Neural cell (in vitro differentiated cells): ENCODE results near the gene C10orf88. TPM values are rescaled to one million over a fixed set of nuclear protein-coding genes. Genes with fewer than 3 reads are reported as not detected.

Experiments used
- H2AFZ ChIP-seq: fragments of 200-600, 300-800 bp; sonication (generic), shearing (Covaris generic); 2 replicates; pipeline ENCODE4 v1.6.0; 2014; ENCODE audit warnings: low read depth, mild to moderate bottlenecking, antibody characterized with exemption, low read length, moderate library complexity
- H3F3A ChIP-seq: fragments of 200-600 bp; shearing (Covaris generic); 2 replicates; pipeline ENCODE4 v1.6.1; 2016; ENCODE audit warnings: mild to moderate bottlenecking, moderate library complexity, mixed read lengths, antibody characterized with exemption, low read length; ENCODE audit not compliant: insufficient read depth, poor library complexity, severe bottlenecking
- H3K27ac ChIP-seq: fragments of 200-600, 300-800 bp; sonication (generic), shearing (Covaris generic); 2 replicates; pipeline ENCODE4 v1.5.1; 2014; ENCODE audit warnings: mild to moderate bottlenecking, low read length, moderate library complexity
- H3K27me3 ChIP-seq: fragments of 300-800, 200-600 bp; sonication (generic), shearing (Covaris generic); 2 replicates; pipeline ENCODE4 v1.6.0; 2014; ENCODE audit warnings: mild to moderate bottlenecking, low read depth, low read length, moderate library complexity; ENCODE audit not compliant: insufficient read depth
- H3K36me3 ChIP-seq: fragments of 300-800, 200-600 bp; sonication (generic), shearing (Covaris generic); 2 replicates; pipeline ENCODE4 v1.5.1; 2014; ENCODE audit warnings: mild to moderate bottlenecking, antibody characterized with exemption, low read length, moderate library complexity; ENCODE audit not compliant: insufficient read depth
- H3K4me2 ChIP-seq: fragments of 300-800, 200-600 bp; sonication (generic), shearing (Covaris generic); 2 replicates; pipeline ENCODE4 v1.6.0; 2014; ENCODE audit warnings: mild to moderate bottlenecking, low read length
- H3K4me3 ChIP-seq: fragments of 300-800, 200-600 bp; sonication (generic), shearing (Covaris generic); 2 replicates; pipeline ENCODE4 v1.5.1; 2014; ENCODE audit warnings: mild to moderate bottlenecking, low read length, moderate library complexity
- H3K79me2 ChIP-seq: fragments of 200-600 bp; shearing (Covaris generic); replicated peaks from 2 replicates; pipeline ENCODE4 v1.6.0; 2014; ENCODE audit warnings: mild to moderate bottlenecking, low read length, moderate library complexity; ENCODE audit not compliant: insufficient read depth
- H3K9ac ChIP-seq: fragments of 300-800, 200-600 bp; sonication (generic), shearing (Covaris generic); 2 replicates; pipeline ENCODE4 v1.6.1; 2016; ENCODE audit warnings: mild to moderate bottlenecking, low read length, mixed read lengths
- H3K9me2 ChIP-seq: fragments of 200-600 bp; shearing (Covaris generic); 2 replicates; pipeline ENCODE4 v1.6.1; 2016; ENCODE audit warnings: mild to moderate bottlenecking, low read length, mixed read lengths; ENCODE audit not compliant: insufficient read depth
- H3K9me3 ChIP-seq: fragments of 200-600, 300-800 bp; sonication (generic), shearing (Covaris generic); 2 replicates; pipeline ENCODE4 v1.6.1; 2016; ENCODE audit warnings: mild to moderate bottlenecking, mixed run types, low read length, moderate library complexity, mixed read lengths
- H4K20me1 ChIP-seq: fragments of 200-600 bp; shearing (Covaris generic); 2 replicates; pipeline ENCODE4 v1.6.1; 2016; ENCODE audit warnings: mild to moderate bottlenecking, mixed run types; ENCODE audit not compliant: insufficient read depth
- CTCF ChIP-seq: fragments of 450-650 bp; IDR thresholded peaks from 2 replicates; pipeline ENCODE4 v1.5.1; 2014; ENCODE audit warnings: antibody characterized with exemption, mild to moderate bottlenecking, moderate library complexity; ENCODE audit not compliant: poor library complexity, severe bottlenecking
- EP300 ChIP-seq: fragments of 450-650 bp; conservative IDR thresholded peaks from 2 replicates; pipeline ENCODE4 v1.6.1; 2014; ENCODE audit warnings: antibody characterized with exemption, mild to moderate bottlenecking, moderate library complexity; ENCODE audit not compliant: poor library complexity, severe bottlenecking
- EZH2 ChIP-seq: fragments of 200-600, 300-800 bp; shearing (Covaris generic), sonication (generic); IDR thresholded peaks from 2 replicates; pipeline ENCODE4 v1.6.1; 2014; ENCODE audit warnings: antibody characterized with exemption, low read length, borderline replicate concordance, mild to moderate bottlenecking; ENCODE audit not compliant: insufficient read depth, poor library complexity, severe bottlenecking
- MXI1 ChIP-seq: fragments of 450-650 bp; conservative IDR thresholded peaks from 2 replicates; pipeline ENCODE4 v1.6.1; 2014; ENCODE audit warnings: antibody characterized with exemption, mild to moderate bottlenecking; ENCODE audit not compliant: poor library complexity, severe bottlenecking
- POLR2AphosphoS5 ChIP-seq: IDR thresholded peaks from 2 replicates; pipeline ENCODE4 v1.6.1; 2012
- REST ChIP-seq: IDR thresholded peaks from 2 replicates; pipeline ENCODE4 v1.6.1; 2012; ENCODE audit warnings: borderline replicate concordance
- SMC3 ChIP-seq: fragments of 450-650 bp; conservative IDR thresholded peaks from 2 replicates; pipeline ENCODE4 v1.6.1; 2014; ENCODE audit warnings: antibody characterized with exemption, mild to moderate bottlenecking, moderate library complexity; ENCODE audit not compliant: poor library complexity
- TAF1 ChIP-seq: IDR thresholded peaks from 2 replicates; pipeline ENCODE4 v1.6.1; 2012; ENCODE audit warnings: low read depth
- polyA plus RNA-seq: library from polyadenylated mRNA; depleted of rRNA; stranded (reverse); fragments of >200 nt; gene quantifications from 2 replicates; pipeline ENCODE4 v1.2.3, GENCODE V29; 2014

The C10orf88 gene
- polyA plus RNA-seq, 1 donor from 2014 or later: 25.8 TPM

- Histone ChIP-seq H3K4me2 (no peak overlapping the region), H2AFZ (no peak overlapping the region), H3K79me2 (no peaks in the 10 kb centered on the region), H3K27ac (no peak overlapping the region), H3K27me3 (no peaks in the 10 kb centered on the region), H3K9ac (no peak overlapping the region), H3K9me2 (no peaks in the 10 kb centered on the region), H4K20me1 (no peaks in the 10 kb centered on the region), H3K9me3 (no peaks in the 10 kb centered on the region), H3K4me3 (no peak overlapping the region), H3K36me3 (peaks cover 6% of the 10 kb centered on the region), H3F3A (no peaks in the 10 kb centered on the region)
- no peak for TF ChIP-seq POLR2AphosphoS5
- no peak for TF ChIP-seq EZH2
- no peak for TF ChIP-seq TAF1
- no peak for TF ChIP-seq CTCF
- TF ChIP-seq EP300: no peak
- TF ChIP-seq SMC3: no peak
These were observed 39.8 kb upstream of the C10orf88 start for GRCh38 chr10:122993797-122994336.

DNA sequence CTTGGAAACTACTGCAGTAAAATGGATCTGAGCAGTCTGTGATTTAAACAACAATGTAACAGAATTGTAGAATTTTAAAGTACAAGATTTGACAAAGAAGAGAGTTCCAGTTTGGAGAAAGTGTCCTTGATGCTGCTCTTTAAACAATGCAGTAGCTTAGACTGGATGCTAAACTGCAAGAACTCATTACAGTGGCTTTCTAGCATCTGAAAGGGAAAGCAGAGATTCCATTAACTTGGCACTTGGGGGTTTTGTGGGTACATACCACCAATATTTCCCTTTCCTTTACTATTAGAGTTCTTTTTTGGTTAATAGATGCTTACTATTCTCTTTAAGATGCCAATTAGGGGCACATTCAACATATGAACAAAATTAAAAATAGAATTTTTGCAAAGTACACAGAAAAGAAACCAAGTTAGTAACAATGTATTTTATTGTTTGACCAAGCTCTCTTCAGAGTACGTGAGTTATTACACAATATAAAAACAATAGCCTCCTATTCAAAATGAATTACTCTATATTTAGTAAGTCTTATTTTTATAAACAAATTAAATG, 38.1 kb upstream of the C10orf88 start:
- Histone ChIP-seq H3K9me3 (no peaks in the 10 kb centered on the region), H2AFZ (no peak overlapping the region), H3K9me2 (no peaks in the 10 kb centered on the region), H3K27me3 (no peaks in the 10 kb centered on the region), H3K4me3 (no peak overlapping the region), H3K4me2 (no peak overlapping the region), H3K27ac (no peak overlapping the region), H3K79me2 (no peaks in the 10 kb centered on the region), H3F3A (no peaks in the 10 kb centered on the region), H4K20me1 (no peaks in the 10 kb centered on the region), H3K36me3 (peaks cover 6% of the 10 kb centered on the region), H3K9ac (no peak overlapping the region)
- no peak for TF ChIP-seq CTCF
- no peak for TF ChIP-seq EZH2
- TF ChIP-seq EP300: no peak
- no peak for TF ChIP-seq REST
- no peak for TF ChIP-seq MXI1
